H1 (cell line): ENCODE data around the gene RNF113B. TPM values are rescaled to one million over a fixed set of nuclear protein-coding genes. Genes with fewer than 3 reads are reported as not detected.

Experiments
- CTCF ChIA-PET: fragments of 300-600 bp; sonication (Branson Sonifier 250); formaldehyde crosslinking; loops from one replicate; lab custom pipeline; 2021; ENCODE audit not compliant: partially characterized antibody; lab: Charles Lee
- POLR2A ChIA-PET: fragments of 300-600 bp; sonication (Branson Sonifier 250); formaldehyde crosslinking; loops from one replicate; lab custom pipeline; 2021; ENCODE audit warnings: inconsistent platforms; ENCODE audit not compliant: partially characterized antibody; lab: Charles Lee
- DNase-seq, 2 experiments: peaks; one replicate each; pipeline versions ENCODE4 v3.0.0 to v3.0.0-alpha.2; 2010 to 2022; ENCODE audit warnings: low spot score in 2 of 2, low read depth in 1 of 2, mixed read lengths in 1 of 2
- FAIRE-seq: peaks from 2 replicates; lab custom pipeline; 2011; peaks lifted over from hg19 to GRCh38; lab: Jason Lieb, UNC
- H2AFZ ChIP-seq: 2 replicates; pipeline ENCODE4 v1.8.1; 2012; ENCODE audit warnings: low read length, inconsistent platforms
- H2AK5ac ChIP-seq: 2 replicates; pipeline ENCODE4 v1.6.1; 2013; ENCODE audit warnings: low read depth, low read length
- H2BK120ac ChIP-seq: replicated peaks from 2 replicates; pipeline ENCODE3; 2013; ENCODE audit warnings: low read depth, low read length, inconsistent platforms
- H2BK12ac ChIP-seq: 2 replicates; pipeline ENCODE4 v1.6.1; 2013; ENCODE audit warnings: low read depth, low read length
- H2BK15ac ChIP-seq: 2 replicates; pipeline ENCODE4 v1.6.1; 2013; ENCODE audit warnings: low read length
- H2BK20ac ChIP-seq: 2 replicates; pipeline ENCODE4 v1.6.1; 2013; ENCODE audit warnings: low read length
- H2BK5ac ChIP-seq: 2 replicates; pipeline ENCODE4 v1.6.1; 2013; ENCODE audit warnings: low read depth, low read length
- H3K14ac ChIP-seq: 2 replicates; pipeline ENCODE4 v1.6.1; 2013; ENCODE audit warnings: inconsistent platforms; ENCODE audit not compliant: insufficient read length
- H3K18ac ChIP-seq: 2 replicates; pipeline ENCODE4 v1.6.1; 2013; ENCODE audit warnings: low read length; ENCODE audit errors: extremely low read depth
- H3K23ac ChIP-seq: 2 replicates; pipeline ENCODE4 v1.6.1; 2013; ENCODE audit warnings: inconsistent platforms; ENCODE audit not compliant: insufficient read length
- H3K23me2 ChIP-seq: 2 replicates; pipeline ENCODE4 v1.6.1; 2013; ENCODE audit warnings: low read depth, low read length
- H3K27ac ChIP-seq: 2 replicates; pipeline ENCODE4 v1.6.1; 2011; ENCODE audit warnings: low read depth, low read length, inconsistent platforms
- H3K27me3 ChIP-seq, 4 experiments: replicated peaks in 1 of 4; 1 replicate in 1 of 4; 2 replicates in 3 of 4; pipeline versions ENCODE4 v1.6.1 to v1.8.1; 2011 to 2013; ENCODE audit warnings: low read length in 3 of 4, mild to moderate bottlenecking in 3 of 4, inconsistent platforms in 2 of 4, mixed read lengths in 2 of 4, moderate library complexity in 1 of 4; ENCODE audit not compliant: control insufficient read depth in 3 of 4, insufficient read depth in 3 of 4; ENCODE audit errors: extremely low read depth in 1 of 4
- H3K36me3 ChIP-seq, 4 experiments: 2 replicates each; pipeline versions ENCODE4 v1.6.1 to v1.8.1; 2011 to 2013; ENCODE audit warnings: mild to moderate bottlenecking in 4 of 4, low read length in 3 of 4, moderate library complexity in 2 of 4, control low read depth in 1 of 4, inconsistent platforms in 1 of 4; ENCODE audit not compliant: insufficient read depth in 4 of 4, control insufficient read depth in 2 of 4
- H3K4ac ChIP-seq: replicated peaks from 2 replicates; pipeline ENCODE3; 2013; ENCODE audit warnings: low read length, low read depth, mixed read lengths, inconsistent platforms; ENCODE audit not compliant: insufficient read length
- H3K4me1 ChIP-seq, 4 experiments: replicated peaks in 1 of 4; 1 replicate in 1 of 4; 2 replicates in 3 of 4; pipeline versions ENCODE4 v1.6.1 to v1.8.1; 2011 to 2013; ENCODE audit warnings: low read length in 3 of 4, inconsistent platforms in 2 of 4, mixed read lengths in 1 of 4; ENCODE audit not compliant: insufficient read depth in 4 of 4, control insufficient read depth in 3 of 4
- H3K4me2 ChIP-seq, 2 experiments: 2 replicates each; pipeline versions ENCODE4 v1.6.1 to v1.8.1; 2011 to 2013; ENCODE audit warnings: low read depth in 2 of 2, low read length in 2 of 2, control low read depth in 1 of 2, inconsistent platforms in 1 of 2, mild to moderate bottlenecking in 1 of 2; ENCODE audit not compliant: insufficient read depth in 1 of 2
- H3K4me3 ChIP-seq, 4 experiments: fragments of 200-600, 300-600 bp in 1 of 4; sonication (generic), shearing (Covaris generic), sonication (Bioruptor Twin) in 1 of 4; 2 replicates each; pipeline versions ENCODE4 v1.5.1 to v1.8.1; 2011 to 2016; ENCODE audit warnings: low read length in 4 of 4, low read depth in 3 of 4, control low read depth in 2 of 4, inconsistent platforms in 2 of 4, mild to moderate bottlenecking in 2 of 4, mixed read lengths in 1 of 4, moderate library complexity in 1 of 4; ENCODE audit not compliant: insufficient read depth in 2 of 4; ENCODE audit errors: extremely low read depth in 1 of 4
- H3K56ac ChIP-seq: replicated peaks from 2 replicates; pipeline ENCODE3; 2013; ENCODE audit warnings: low read depth, mild to moderate bottlenecking, mixed read lengths, low read length, inconsistent platforms; ENCODE audit not compliant: insufficient read length
- H3K79me1 ChIP-seq: 2 replicates; pipeline ENCODE4 v1.6.1; 2013; ENCODE audit warnings: low read depth, low read length, control low read depth
- H3K79me2 ChIP-seq, 2 experiments: 2 replicates each; pipeline versions ENCODE4 v1.6.1 to v1.8.1; 2012 to 2013; ENCODE audit warnings: low read length in 2 of 2, mild to moderate bottlenecking in 2 of 2, inconsistent platforms in 1 of 2; ENCODE audit not compliant: insufficient read depth in 2 of 2, control insufficient read depth in 1 of 2
- H3K9ac ChIP-seq, 4 experiments: replicated peaks in 1 of 4; 1 replicate in 1 of 4; 2 replicates in 3 of 4; pipeline versions ENCODE4 v1.6.1 to v1.8.1; 2011 to 2013; ENCODE audit warnings: low read depth in 3 of 4, low read length in 3 of 4, control low read depth in 2 of 4, mild to moderate bottlenecking in 2 of 4, moderate library complexity in 2 of 4, inconsistent platforms in 1 of 4; ENCODE audit errors: extremely low read depth in 1 of 4
- H3K9me3 ChIP-seq, 2 experiments: 2 replicates each; pipeline versions ENCODE4 v1.6.1 to v1.8.1; 2012 to 2013; ENCODE audit warnings: mild to moderate bottlenecking in 2 of 2, moderate library complexity in 2 of 2, control low read depth in 1 of 2, inconsistent platforms in 1 of 2, low read depth in 1 of 2, low read length in 1 of 2, mixed read lengths in 1 of 2; ENCODE audit not compliant: insufficient read depth in 2 of 2
- H4K20me1 ChIP-seq, 2 experiments: replicated peaks in 1 of 2; 2 replicates each; pipeline versions ENCODE3 to v1.8.1; 2011 to 2013; ENCODE audit warnings: inconsistent platforms in 2 of 2, low read length in 2 of 2, mild to moderate bottlenecking in 1 of 2; ENCODE audit not compliant: insufficient read depth in 2 of 2, control insufficient read depth in 1 of 2
- H4K5ac ChIP-seq: 2 replicates; pipeline ENCODE4 v1.6.1; 2013; ENCODE audit warnings: low read length, low read depth, mixed read lengths, inconsistent platforms; ENCODE audit not compliant: insufficient read length
- H4K8ac ChIP-seq: 2 replicates; pipeline ENCODE4 v1.8.0; 2013; ENCODE audit warnings: mild to moderate bottlenecking, moderate library complexity, low read length, inconsistent platforms; ENCODE audit not compliant: insufficient read depth; ENCODE audit errors: extremely low read depth
- H4K91ac ChIP-seq: replicated peaks from 2 replicates; pipeline ENCODE3; 2013; ENCODE audit warnings: low read length, mixed read lengths, inconsistent platforms; ENCODE audit not compliant: insufficient read length
- BRCA1 ChIP-seq: IDR thresholded peaks from 2 replicates; pipeline ENCODE4 v1.6.1; 2012; ENCODE audit warnings: low read depth, low read length, improper control_type of control experiment
- GTF2F1 ChIP-seq: IDR thresholded peaks from 2 replicates; pipeline ENCODE4 v1.6.1; 2012; ENCODE audit warnings: low read depth, low read length, improper control_type of control experiment, borderline replicate concordance
- KDM1A ChIP-seq: fragments of 200-600, 300-600 bp; sonication (generic); IDR thresholded peaks from 2 replicates; pipeline ENCODE4 v1.7.1; 2016; ENCODE audit warnings: mild to moderate bottlenecking, low read length, borderline replicate concordance
- KDM5A ChIP-seq: fragments of 200-600 bp; IDR thresholded peaks from 2 replicates; pipeline ENCODE4 v1.7.1; 2012; ENCODE audit warnings: mild to moderate bottlenecking, low read length, inconsistent platforms, mixed read lengths
- RAD21 ChIP-seq, 2 experiments: IDR thresholded peaks in 1 of 2; conservative IDR thresholded peaks in 1 of 2; 2 replicates each; pipeline ENCODE4 v1.6.1; 2011; ENCODE audit warnings: low read depth in 2 of 2, low read length in 2 of 2, improper control_type of control experiment in 1 of 2, inconsistent platforms in 1 of 2, mild to moderate bottlenecking in 1 of 2, moderate library complexity in 1 of 2
- SIRT6 ChIP-seq: IDR thresholded peaks from one replicate; pipeline ENCODE4 v1.7.1; 2012; ENCODE audit warnings: low read length, inconsistent platforms
- SP2 ChIP-seq: IDR thresholded peaks from 2 replicates; pipeline ENCODE4 v1.6.1; 2012; ENCODE audit warnings: mild to moderate bottlenecking, low read length, inconsistent platforms
- SUZ12 ChIP-seq: fragments of 200-600 bp; sonication (generic); IDR thresholded peaks from 2 replicates; pipeline ENCODE4 v1.6.1; 2012; ENCODE audit warnings: mild to moderate bottlenecking, inconsistent platforms, low read length, moderate library complexity, mixed read lengths
- WGBS, 2 experiments: shearing (Covaris generic) in 1 of 2; methylation state at CpG; one replicate each; pipeline versions ENCODE4 v1.1.6 to v1.1.7; 2013 to 2015; ENCODE audit warnings: low lambda C conversion rate in 2 of 2, mixed read lengths in 2 of 2, inconsistent platforms in 1 of 2, low coverage in 1 of 2, missing lambda C conversion rate in 1 of 2; ENCODE audit not compliant: insufficient replicate concordance in 2 of 2, insufficient coverage in 1 of 2, insufficient read length in 1 of 2; ENCODE audit errors: extremely low coverage in 1 of 2, missing lambda C conversion rate in 1 of 2; 5-methylcytosine and 5-hydroxymethylcytosine counted together
- polyA plus RNA-seq, 7 experiments: library from polyadenylated mRNA; depleted of rRNA in 3 of 7; stranded (reverse) in 5 of 7; unstranded in 2 of 7; fragments of >200 nt in 5 of 7; fragments of 200-250 nt in 2 of 7; gene quantifications; 1 replicate in 5 of 7; 2 replicates in 1 of 7; 4 replicates in 1 of 7; pipeline versions ENCODE4 v1.2.1 to v1.2.3, GENCODE V29; 2011 to 2013; ENCODE audit warnings: missing spikeins in 2 of 7, mixed read lengths in 2 of 7
- total RNA-seq: library from RNA; stranded (reverse); fragmentation: NEBNext Ultra II Directional; extraction: Animal tissue kit (Norgen Biotek cat#: 25700); gene quantifications from 2 replicates; pipeline ENCODE4 v1.2.1, GENCODE V29; 2021

RNF113B gene
- total and polyA plus RNA-seq, 2 of the 8 experiments (the other 6 are each of a cell fraction or from before 2014, with no cell fraction given) = not detected

DNA sequence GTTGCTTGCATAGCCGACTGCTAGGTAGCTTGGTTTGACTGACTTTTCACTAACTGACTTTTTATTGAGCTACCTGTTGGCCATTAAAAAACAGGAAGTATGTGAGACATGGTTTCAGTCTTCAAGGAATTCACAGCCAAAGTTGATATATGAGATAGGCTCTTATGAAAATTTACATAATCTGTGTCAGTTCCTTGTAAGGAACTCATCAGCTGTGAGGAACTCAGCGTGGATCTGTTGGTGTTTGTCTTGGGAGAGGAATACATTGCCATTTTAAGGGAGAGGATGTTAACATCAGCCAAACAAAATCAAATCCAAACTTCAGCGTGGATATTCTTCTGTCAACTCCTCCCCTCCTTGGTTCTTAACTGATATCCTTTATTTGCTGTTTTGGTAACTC lies 2.0 kb downstream of the RNF113B start:
- ChIA-PET POLR2A (interaction anchor here (0.6 kb wide), 1 partner anchor 100 kb away, joined by 3 read pairs; no protein-coding TSS in a partner anchor), CTCF (interaction anchor here (1.3 kb wide), 1 partner anchor 57 kb away, joined by 3 read pairs; no protein-coding TSS in a partner anchor)
- no peaks in the 10 kb centered on the region for H3K9me3 ChIP-seq
- H3K18ac ChIP-seq = no peak overlapping the region
- no peak overlapping the region for H2BK15ac ChIP-seq
- H4K5ac ChIP-seq = no peak overlapping the region
- FAIRE-seq = no peak
- no peak overlapping the region for H2BK12ac ChIP-seq
- H3K27ac ChIP-seq = no peak overlapping the region
- peaks cover 12 to 26% (median 19%) of the 10 kb centered on the region in 4 experiments for H3K4me1 ChIP-seq
- no peak overlapping the region for H2BK5ac ChIP-seq
- no peak overlapping the region for H2AK5ac ChIP-seq
- peaks cover 7% of the 10 kb centered on the region; the same call in 1 of the 2 replicates for H3K79me1 ChIP-seq
- H3K27me3 ChIP-seq = no peaks in the 10 kb centered on the region
- peaks cover 0 to 66% of the 10 kb centered on the region in 2 experiments; a peak in 3 of 4 replicates for H3K79me2 ChIP-seq
- H2BK120ac ChIP-seq = no peak overlapping the region
- no peak overlapping the region for H3K14ac ChIP-seq
- no peak overlapping the region for H3K56ac ChIP-seq
- peaks cover 0 to 3% (median 1%) of the 10 kb centered on the region in 4 experiments; a peak in 2 of 8 replicates for H3K36me3 ChIP-seq
- no peak overlapping the region for H3K4me3 ChIP-seq
- H3K23me2 ChIP-seq = no peaks in the 10 kb centered on the region
- no peak overlapping the region for H3K4ac ChIP-seq
- no peak overlapping the region for H3K4me2 ChIP-seq
- H3K23ac ChIP-seq = no peak overlapping the region
- no peak overlapping the region for H4K91ac ChIP-seq
- WGBS, 2 experiments = 89% methylated on average over 3 of the region's 3 CpGs; no CpG with 5 or more reads in 1 of the 2 experiments
- TF ChIP-seq KDM5A = no peak
- TF ChIP-seq RAD21 (IDR thresholded peaks at IDR 0.05 in 1 of 2, conservative IDR thresholded peaks at IDR 0.05 in 1 of 2; ENCODE audit: low read depth in 2 of 2, low read length in 2 of 2) = no peak
- TF ChIP-seq BRCA1 = no peak
- no peak for TF ChIP-seq SP2
- no peak for TF ChIP-seq SIRT6
- no peak for TF ChIP-seq GTF2F1
- TF ChIP-seq SUZ12 = no peak
- TF ChIP-seq KDM1A = 0 out of 2 replicates have a peak, but pooled peaks have one; percentile 1
- H3K9ac ChIP-seq = no peak overlapping the region
- no peak overlapping the region for H4K8ac ChIP-seq
- H2AFZ ChIP-seq = no peak overlapping the region
- DNase-seq = no peak
- peaks cover 2 to 4% of the 10 kb centered on the region in 2 experiments for H4K20me1 ChIP-seq
- H2BK20ac ChIP-seq = no peak overlapping the region
